Measurements from ENCODE around the gene PALLD.
"Not testable (repeated sequence)": the region's sequence is repeated elsewhere in the genome, so short reads cannot be mapped to it uniquely, and the experiment has no call there.

PALLD gene

DNA sequence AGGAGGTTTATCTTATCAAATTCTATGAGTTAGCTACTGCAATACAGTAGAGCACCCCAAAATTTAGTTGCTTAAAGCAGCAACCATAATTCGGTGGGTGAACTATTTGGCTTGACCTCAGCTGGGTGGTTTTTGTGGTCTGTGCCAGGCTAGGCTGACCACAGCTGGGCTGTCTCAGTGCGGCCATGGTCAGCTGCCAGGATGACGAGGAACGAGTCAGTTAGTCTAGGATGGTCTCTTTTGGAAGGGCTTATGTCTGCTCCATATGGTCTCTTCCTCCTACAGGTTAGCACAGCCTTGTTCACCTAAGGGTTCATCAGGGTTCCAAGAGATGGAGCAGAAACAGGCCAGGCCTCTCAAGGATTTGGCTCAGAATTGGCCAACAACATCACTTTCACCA is 210.4 kb downstream of the PALLD start:
- DNase-seq (ENCODE audit: low spot score), result no peak

DNA sequence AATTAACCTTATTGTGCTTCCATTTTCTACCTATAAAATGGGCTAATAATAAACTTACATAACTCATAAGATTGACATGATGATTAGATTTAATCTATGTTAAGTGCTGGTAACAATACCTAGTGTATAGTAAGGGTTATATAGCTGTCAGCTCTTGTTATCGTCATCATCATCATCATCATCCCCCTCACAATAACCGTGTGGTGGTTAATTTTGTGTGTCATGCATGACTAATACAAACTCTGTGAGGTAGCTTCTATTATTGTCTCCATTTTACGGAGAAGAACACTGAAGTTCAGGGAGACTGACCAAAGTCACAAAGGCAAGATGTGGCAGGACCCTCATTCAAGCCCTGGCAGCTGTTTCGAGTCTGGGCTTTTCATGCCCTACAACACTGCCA is 211.3 kb downstream of the PALLD start:
- no peak for DNase-seq (ENCODE audit: low spot score)

DNA sequence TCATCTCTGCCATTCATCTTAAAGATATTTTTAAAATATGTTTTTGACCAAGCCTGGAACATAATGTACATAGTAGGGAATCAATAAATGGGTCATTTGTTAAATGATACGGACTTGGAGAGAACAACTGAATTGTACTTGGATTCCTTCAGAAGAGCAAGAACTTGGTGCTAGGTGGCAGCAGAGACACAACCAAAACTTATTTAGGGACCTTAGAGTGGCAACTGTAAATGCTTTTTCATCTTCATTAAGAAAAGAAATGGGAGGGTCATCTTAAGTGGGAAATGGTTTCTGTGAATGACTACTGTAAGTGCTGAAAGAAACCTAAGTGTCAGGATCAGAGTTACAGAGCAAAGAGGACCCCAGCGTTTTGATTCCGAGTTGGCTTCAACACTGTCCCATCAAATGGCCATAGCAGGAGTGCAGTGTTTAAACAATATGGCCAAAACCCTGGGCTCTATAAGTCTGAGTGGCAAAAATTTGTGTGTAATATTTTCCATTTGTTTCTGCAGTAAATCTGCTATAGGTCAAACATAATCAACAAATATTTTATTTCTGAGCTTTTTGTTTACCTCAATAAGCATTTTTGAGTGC is 213.6 kb downstream of the PALLD start:
- no peak for DNase-seq (ENCODE audit: low spot score)

GRCh38 chr4:168711197-168712140 is 214.6 kb downstream of the PALLD start:
- no peak for DNase-seq (ENCODE audit: low spot score)

DNA sequence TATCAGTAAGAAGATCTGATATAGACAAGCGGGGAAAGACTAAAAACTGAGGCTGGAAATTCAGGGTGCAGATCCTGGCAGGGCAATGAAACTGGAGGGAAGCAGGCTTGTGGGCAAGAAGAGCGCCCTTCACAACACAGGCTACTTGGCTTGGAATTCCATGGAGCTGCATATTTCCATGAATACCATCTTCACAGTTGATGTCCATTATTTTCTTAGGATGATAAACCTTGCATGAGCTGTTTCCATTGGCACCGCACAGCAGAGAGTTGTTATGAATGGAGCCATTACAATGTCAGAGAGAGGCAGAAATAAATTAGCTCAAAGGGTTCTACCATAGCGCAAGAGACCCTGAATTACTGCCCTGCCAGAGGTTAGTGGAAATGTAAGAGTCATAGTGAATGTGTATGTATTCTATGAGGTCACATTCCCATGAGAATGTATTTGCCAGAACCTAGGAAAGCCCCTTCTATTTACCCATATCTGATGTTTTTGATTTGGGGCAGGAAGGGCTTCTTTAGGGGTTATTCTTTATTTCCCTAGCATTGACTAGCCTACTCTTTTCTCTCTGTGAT is 215.6 kb downstream of the PALLD start:
- no peak for DNase-seq (ENCODE audit: low spot score)

DNA sequence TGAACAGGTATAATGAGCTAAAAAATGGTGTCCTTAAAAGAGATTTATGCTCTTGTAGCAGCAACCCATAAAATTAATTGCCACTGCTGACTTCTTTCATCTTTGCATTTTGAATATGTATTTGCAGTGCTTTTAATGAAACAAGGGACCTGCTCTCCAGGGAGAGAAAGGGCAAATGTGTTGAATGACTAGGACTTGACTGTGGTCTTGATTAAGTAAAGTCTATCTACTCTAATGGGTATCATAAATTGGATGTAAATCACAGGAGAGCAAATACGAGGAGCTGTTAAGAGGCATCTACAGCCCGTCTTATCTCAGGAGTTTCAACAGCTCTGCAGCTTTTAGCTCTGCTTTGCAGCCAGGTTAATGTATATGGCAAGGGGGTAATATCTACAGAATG is 216.4 kb downstream of the PALLD start:
- DNase-seq (ENCODE audit: low spot score), result no peak

DNA sequence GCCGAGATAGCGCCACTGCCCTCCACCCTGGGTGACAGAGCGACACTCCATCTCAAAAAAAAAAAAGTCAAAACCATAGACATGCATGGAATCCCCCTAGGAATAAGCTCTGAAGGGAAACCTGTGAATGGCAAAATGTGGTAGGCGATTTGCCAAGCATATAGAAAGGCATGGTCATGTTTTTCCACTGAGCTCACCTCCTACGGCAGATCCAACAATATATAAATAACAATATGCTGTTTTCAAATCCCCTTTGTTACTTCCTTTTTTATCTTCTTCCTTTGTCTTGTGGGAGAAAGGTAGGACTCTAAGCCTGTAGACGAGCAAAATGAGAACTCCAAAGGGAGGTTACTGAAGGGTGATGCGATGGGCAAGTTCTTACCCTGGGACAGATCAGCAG is 219.0 kb downstream of the PALLD start:
- DNase-seq (ENCODE audit: low spot score), result no peak

DNA sequence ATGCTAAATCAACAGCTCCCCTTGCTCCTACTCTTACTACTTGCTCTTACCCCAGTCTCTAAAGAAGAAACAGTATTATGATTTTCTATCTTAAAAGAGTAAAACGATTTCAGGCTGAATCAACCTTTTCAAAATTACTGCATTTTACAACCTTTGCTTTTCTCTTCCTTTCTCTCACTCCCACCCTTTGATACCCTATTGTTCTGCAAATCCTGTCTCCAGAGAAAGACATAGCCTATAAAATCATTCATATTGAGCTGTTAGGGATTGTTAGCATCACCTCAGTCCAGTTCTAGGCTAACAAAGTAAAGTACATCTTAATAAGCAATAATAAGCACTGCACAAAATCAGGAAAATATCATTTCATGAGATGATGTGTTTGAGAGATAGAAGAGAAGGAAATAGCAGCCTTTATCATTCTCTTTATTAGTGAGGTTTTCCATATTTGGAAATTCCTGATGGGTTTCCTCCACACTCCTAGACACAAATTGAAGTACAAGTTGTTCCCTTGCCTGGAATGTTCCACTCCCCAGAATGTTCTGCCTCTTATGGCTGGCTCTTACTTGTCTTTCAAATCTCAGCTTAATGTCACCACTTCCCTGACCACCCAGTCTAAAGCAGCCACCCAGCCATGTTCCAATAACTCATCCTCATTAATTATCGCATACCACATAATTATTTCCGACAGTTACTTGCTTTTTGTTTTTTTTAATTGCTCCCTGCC is 219.7 kb downstream of the PALLD start:
- DNase-seq (ENCODE audit: low spot score), result no peak

DNA sequence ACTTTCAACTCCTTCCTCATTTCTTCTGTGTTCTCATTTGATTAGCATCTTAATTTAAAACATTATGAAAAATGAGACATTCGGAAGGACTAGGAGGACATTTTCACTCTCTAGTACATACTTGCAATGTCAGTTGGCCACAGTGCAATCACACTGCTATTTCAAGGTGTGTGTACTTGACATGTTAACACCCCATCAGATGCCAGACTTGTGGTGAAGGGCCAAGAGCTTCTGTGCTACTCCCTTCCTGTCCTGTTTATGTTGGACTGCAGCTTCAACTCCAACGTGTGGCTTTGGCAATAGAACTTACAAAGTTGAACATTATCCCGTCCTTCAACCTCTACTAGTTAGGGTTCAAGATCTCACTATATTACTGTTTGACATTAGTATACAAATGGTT is 221.0 kb downstream of the PALLD start:
- DNase-seq (ENCODE audit: low spot score), result no peak

DNA sequence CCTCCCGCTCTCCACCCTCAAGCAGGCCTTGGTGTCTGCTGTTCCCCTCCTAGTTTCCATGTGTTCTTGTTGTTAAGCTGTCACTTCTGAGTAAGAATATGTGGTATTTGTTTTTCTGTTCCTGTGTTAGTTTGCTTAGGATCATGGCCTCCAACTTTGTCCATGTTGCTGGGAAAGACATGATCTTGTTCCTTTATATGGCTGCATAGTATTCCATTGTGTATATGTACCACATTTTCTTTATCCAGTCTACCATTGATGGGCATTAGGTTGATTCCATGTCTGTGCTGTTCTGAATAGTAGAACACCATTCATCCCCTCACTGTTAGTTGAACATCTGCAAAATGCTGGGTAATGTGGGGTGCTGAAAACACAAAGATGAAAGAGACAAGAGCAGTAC is 222.9 kb downstream of the PALLD start:
- DNase-seq (ENCODE audit: low spot score), result no peak

DNA sequence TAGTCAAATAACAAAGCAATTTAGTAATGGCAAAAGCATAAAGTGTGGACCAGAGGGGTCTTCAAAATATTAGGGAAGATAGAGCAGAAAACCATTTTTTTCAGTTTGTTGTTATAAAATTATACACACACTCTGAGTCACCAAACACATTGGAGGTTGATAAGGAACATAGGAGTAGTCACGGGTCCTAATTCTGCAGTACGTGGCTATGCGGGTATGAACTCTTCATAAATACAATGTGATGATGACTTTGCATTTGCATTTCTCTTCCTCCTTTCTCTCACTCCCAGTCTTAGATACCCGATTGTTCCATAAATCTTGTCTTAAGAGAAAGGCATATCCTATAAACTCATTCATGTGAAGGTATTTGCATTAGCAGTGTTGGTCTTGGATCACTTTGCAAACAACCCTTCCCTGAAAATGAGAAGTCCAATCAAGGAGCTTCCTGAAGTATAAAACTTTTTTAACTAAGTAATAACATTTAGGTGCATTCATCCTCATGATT is 223.6 kb downstream of the PALLD start:
- no peak for DNase-seq (ENCODE audit: low spot score)

- no peak for DNase-seq (ENCODE audit: low spot score)
These were observed 225.5 kb downstream of the PALLD start for GRCh38 chr4:168722391-168722790.

- no peak for DNase-seq (ENCODE audit: low spot score)
These were observed 226.2 kb downstream of the PALLD start for GRCh38 chr4:168723020-168723419.

DNA sequence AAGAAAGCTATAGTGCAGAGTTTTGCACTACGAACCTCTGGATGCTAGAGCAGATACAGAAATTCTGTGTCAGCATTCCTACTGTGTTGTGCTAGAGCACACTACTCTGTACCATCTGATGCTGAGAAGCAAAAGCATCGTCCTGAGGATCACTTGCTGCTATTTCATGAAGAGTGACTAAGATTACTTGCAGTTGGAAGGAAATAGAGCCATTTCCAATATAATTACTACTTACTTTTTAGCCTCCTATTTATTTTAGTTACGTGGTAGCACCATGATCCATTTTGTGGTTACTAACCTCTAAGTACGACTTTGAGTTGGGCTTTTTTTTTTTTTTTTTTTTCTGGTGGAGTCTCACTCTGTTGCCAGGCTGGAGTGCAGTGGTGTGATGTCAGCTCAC is 226.7 kb downstream of the PALLD start:
- DNase-seq (ENCODE audit: low spot score), result no peak

- no peak for DNase-seq (ENCODE audit: low spot score)
These were observed 227.4 kb downstream of the PALLD start for GRCh38 chr4:168724243-168724642.

DNA sequence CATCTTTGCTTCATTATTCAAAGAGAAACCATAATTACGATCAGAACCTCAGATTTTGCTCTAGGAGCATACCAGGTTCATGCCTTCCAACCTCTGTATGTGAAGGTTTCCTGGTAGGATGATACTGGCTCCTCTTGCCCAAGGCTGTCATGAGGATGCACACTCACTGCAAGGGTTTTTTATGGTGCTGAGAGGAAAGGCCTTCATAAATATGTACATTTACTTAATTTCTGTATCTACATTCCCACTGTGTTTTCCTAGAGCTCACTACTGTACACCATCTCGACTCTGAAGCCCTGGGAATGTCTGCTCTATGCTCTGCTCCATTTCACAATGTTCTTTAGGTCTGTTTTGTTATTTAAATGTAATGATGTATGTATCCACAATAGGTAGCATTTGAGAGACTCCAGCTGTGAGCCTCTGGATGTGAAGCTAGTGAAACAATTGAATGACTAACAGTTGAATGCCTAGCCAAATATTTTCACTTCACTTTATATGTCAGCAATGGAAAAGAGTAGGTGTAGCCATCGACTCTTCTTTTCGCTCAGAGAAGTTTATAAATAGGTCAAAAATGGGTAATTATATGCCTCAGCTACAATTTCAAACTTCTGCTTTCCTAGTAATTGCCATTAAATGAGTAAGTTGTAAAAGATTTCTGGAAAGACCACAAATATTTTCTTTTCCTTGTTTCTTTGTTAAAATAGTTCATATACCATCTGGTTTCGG is 228.0 kb downstream of the PALLD start:
- DNase-seq (ENCODE audit: low spot score), result no peak

DNA sequence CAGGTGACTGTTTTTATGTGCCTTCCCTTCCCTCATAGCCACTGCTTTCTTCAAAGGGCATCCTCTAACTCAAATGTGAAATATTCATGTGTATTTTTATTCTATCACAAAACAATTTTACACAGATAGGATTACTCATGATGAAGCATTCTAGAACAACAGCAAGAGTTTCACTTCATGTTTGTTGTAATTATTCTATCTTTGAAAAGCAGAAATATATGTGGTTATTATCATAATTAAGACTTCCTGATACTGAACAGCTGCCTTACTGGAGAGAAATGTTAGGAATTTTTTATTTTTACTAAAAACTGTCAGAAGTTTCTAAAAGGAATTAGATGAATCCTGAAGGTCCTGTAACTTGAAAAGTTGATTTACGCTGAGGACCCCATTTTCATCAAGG is 229.1 kb downstream of the PALLD start:
- no peak for DNase-seq (ENCODE audit: low spot score)

GRCh38 chr4:168727181-168727580 is 230.3 kb downstream of the PALLD start:
- DNase-seq (ENCODE audit: low spot score), result not testable (repeated sequence)

DNA sequence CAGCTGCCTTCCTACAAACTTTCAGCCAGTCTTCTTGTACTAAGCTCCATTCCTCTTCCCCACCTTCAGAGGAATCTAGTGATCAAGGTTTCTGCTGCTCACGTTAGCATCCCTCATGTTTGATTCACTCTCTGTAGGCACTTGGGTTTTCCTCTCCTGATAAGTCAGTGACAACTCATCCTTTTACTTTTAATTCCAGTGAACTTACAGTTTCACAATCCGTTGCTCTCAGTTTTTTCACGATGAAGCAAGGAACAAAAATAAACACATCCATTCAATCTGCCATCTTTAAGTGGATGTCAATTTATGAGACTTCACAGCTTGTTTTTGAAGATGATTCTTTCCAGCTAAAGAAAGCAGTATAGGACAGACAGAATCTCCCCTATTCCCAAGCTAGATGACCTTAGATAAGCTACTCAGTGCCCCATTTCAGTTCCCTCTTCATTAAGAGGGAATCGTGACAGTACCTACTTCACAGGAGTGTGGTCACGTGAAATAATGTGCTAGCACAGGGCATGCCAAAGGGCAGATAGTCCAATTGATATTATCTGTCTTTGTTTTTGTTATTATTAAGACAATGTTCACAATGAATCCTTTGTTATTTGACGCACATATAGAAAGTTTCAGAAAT is 234.3 kb downstream of the PALLD start:
- DNase-seq (ENCODE audit: low spot score), result no peak

- no peak for DNase-seq (ENCODE audit: low spot score)
These were observed 235.0 kb downstream of the PALLD start for GRCh38 chr4:168731706-168732414.

- DNase-seq (ENCODE audit: low spot score), result no peak
These were observed 235.9 kb downstream of the PALLD start for GRCh38 chr4:168732714-168733113.
